GM12873 (cell line): ENCODE data around the gene FHL2.

Experiments
- TF ChIP-seq, protein P1 (sequence below): IDR thresholded peaks from 2 replicates; pipeline ENCODE4 v1.5.1; 2012; ENCODE audit warnings: low read depth, mild to moderate bottlenecking, moderate library complexity, low read length, control low read depth; ENCODE audit not compliant: insufficient read depth; ENCODE audit errors: missing control alignments

Gene FHL2

DNA sequence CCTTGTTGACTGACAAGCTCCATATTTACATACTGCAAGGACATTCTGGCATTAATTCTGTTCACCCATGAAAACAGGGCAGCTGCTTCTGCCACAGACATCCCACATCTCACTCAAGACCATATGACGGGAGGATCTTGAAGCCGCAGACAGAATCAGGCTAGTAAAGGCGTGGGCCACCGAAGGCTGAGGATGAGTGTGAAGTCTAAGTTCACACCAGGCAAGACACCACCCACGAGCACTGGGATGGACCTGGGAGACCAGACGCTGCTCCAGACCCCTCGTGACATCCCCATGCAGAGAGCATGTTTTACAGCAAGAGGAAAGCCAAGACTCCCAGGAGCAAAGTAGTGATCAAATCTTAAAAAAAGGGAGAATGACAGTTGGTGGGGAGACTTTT lies 3.2 kb downstream of the FHL2 start:
- TF ChIP-seq, protein P1, sequence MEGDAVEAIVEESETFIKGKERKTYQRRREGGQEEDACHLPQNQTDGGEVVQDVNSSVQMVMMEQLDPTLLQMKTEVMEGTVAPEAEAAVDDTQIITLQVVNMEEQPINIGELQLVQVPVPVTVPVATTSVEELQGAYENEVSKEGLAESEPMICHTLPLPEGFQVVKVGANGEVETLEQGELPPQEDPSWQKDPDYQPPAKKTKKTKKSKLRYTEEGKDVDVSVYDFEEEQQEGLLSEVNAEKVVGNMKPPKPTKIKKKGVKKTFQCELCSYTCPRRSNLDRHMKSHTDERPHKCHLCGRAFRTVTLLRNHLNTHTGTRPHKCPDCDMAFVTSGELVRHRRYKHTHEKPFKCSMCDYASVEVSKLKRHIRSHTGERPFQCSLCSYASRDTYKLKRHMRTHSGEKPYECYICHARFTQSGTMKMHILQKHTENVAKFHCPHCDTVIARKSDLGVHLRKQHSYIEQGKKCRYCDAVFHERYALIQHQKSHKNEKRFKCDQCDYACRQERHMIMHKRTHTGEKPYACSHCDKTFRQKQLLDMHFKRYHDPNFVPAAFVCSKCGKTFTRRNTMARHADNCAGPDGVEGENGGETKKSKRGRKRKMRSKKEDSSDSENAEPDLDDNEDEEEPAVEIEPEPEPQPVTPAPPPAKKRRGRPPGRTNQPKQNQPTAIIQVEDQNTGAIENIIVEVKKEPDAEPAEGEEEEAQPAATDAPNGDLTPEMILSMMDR: no peak

DNA sequence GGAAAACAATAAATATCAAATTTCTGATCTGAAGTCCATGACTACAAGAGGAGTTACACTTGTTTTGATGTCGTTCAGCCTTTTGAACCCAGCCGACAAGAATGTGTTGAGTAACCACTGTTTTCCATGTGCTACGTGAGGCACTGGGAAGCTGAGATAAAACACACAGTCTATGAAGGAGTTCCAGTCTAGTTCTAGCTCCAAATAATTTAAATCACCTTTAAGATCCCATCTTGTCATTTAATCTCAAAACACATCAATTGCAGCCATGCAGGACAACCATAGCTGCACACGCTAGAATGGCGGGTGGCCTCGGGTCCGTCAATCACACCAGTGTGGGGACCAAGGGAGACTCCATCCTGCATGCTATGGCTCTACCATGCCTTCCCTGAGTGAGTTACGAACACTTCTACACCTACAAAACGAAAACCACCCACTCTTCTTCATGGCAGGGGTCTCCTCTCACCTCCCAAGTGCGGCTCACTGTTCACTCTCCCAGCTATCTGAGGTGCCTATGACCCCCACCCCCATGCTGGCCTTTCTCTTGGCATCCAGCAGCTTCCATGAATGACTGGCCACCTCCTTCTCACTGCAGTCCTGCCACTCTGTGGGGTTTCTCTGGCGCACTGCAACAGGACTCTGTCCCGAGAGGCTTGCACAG lies 3.8 kb downstream of the FHL2 start:
- TF ChIP-seq, protein P1: no peak

DNA sequence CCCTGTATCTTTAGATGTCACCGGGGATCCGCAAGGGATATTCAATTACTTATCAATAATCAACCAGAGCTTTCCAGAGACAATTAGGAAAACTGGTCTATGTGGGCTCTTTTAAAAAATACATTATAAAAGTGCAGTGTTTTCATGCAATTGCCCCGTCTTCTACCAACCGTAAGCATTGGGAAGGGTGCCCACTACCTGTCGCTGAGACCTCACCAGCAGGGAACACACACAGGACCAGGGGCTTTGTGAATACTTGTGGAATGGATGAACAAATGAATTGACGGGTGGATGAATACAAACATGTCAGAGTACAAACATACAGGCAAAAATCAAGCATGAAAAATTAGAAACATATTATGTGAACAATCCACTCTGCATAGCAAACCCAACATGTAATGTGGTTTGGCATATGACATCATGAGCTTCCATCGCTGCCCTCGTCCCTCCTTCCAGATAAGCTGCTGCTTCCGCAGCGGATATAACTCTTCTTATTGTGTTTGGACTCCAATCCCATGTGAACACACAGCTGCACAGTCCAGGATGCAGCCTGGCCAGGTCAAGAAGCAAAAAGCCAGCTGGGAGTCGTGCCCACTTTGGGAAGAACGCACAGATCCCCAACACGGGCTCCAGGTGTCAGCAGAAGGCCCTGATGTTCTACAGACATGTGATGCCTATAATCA lies 5.3 kb downstream of the FHL2 start:
- TF ChIP-seq, protein P1: no peak

DNA sequence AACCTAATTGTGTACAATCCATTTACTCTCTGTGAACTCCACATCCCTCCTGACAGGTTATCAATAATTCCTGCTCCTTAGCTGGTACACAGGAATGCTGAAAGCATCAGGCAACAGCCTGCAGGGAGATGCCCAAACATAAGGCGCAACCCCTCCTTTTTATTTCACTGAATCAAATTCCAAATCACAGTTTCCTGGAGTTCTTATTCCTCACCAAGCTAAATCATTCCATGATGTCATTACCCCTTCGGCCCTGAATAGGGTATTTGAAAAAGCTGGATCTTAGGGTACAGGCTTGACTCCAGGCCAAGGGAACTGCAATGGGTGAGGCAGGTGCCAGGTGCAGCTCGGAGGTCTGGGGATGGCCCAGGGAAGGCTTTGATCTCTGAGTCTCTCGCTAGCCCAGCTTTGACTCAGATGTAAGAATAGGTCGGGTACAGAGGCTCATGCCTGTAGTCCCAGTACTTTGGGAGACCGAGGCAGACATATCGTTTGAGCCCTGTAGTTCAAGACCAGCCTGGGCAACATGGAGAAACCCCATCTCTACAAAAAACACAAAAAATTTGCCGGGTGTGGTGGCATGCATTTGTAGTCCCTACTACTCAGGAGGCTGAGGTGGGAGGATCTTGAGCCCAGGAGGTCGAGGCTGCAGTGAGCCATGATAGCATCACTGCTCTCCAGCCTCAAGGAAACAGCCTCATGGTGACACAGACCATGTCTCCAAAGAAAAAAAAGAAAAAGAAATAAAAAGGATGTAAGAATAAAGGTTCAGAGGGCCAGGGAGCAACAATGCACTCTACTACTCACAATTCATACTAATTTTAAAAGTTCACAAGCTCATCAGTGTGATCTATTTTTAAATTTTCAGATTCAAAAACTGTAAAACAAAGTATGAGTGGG lies 6.8 kb downstream of the FHL2 start:
- TF ChIP-seq, protein P1: no peak

DNA sequence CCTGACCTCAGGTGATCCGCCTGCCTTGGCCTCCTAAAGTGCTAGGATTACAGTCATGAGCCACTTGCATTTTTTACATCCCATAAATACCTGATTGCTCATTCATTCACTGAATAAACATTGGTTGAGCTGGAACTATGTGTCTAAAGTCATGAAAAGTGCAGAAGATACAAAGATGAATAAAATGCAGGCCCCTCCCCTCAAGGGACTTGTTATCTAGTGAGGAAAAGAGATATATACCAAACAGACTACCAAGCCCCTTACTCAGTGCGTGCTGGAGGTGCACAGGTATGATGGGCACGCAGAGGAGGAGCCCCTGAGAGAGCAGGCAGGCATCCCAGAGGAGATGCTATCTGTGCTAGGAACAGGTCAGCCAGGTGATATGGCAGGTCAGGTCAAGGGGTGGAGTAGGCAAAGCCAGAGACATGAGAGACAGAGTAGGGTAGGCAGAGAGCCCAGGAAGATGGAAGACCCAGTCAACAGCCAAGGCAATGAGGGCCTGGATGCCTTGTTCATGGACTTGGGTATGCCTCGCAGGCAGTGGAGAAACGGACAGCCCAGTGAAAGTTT lies 7.7 kb downstream of the FHL2 start:
- TF ChIP-seq, protein P1: no peak

DNA sequence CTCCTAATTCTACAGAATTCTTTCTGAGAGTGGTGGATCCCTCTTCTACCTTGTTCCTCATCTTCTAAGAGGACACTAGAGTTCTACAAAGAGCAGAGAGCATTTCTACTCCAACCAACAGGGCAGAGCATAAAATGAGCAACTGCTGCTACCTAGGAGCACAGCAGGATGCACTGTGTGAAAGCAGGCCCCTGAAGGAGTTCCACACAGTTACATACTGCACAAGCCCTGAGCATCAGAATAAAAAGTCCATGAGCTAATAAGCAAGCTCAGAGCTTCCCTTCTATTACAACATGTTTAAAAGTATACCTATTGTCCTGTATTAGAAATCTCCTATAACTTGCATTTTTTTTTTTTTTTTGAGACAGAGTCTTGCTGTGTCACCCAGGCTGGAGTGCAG lies 8.4 kb downstream of the FHL2 start:
- TF ChIP-seq, protein P1: no peak

DNA sequence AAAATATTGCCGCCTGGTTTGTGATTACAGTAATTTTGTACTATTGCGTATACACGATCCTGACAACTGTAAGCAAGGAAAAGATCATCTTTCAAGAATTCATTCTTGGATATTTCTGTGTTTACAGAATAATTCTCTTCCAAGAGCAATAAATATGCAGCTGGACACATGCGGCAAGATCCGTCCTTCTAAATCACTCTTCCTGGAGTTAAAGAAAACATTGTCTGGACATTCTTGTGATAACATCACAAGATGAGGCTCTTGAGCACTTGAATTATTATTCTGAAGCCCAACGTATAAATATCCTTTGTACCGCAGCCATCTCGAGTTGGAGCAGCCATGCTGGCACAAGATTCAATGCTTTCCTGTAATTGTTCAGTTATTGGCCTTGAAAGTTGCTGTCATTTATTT lies 9.9 kb downstream of the FHL2 start:
- TF ChIP-seq, protein P1: no peak
